ENCODE measurements around the gene CGNL1.

Gene CGNL1, protein sequence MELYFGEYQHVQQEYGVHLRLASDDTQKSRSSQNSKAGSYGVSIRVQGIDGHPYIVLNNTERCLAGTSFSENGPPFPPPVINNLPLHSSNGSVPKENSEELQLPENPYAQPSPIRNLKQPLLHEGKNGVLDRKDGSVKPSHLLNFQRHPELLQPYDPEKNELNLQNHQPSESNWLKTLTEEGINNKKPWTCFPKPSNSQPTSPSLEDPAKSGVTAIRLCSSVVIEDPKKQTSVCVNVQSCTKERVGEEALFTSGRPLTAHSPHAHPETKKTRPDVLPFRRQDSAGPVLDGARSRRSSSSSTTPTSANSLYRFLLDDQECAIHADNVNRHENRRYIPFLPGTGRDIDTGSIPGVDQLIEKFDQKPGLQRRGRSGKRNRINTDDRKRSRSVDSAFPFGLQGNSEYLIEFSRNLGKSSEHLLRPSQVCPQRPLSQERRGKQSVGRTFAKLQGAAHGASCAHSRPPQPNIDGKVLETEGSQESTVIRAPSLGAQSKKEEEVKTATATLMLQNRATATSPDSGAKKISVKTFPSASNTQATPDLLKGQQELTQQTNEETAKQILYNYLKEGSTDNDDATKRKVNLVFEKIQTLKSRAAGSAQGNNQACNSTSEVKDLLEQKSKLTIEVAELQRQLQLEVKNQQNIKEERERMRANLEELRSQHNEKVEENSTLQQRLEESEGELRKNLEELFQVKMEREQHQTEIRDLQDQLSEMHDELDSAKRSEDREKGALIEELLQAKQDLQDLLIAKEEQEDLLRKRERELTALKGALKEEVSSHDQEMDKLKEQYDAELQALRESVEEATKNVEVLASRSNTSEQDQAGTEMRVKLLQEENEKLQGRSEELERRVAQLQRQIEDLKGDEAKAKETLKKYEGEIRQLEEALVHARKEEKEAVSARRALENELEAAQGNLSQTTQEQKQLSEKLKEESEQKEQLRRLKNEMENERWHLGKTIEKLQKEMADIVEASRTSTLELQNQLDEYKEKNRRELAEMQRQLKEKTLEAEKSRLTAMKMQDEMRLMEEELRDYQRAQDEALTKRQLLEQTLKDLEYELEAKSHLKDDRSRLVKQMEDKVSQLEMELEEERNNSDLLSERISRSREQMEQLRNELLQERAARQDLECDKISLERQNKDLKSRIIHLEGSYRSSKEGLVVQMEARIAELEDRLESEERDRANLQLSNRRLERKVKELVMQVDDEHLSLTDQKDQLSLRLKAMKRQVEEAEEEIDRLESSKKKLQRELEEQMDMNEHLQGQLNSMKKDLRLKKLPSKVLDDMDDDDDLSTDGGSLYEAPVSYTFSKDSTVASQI

DNA sequence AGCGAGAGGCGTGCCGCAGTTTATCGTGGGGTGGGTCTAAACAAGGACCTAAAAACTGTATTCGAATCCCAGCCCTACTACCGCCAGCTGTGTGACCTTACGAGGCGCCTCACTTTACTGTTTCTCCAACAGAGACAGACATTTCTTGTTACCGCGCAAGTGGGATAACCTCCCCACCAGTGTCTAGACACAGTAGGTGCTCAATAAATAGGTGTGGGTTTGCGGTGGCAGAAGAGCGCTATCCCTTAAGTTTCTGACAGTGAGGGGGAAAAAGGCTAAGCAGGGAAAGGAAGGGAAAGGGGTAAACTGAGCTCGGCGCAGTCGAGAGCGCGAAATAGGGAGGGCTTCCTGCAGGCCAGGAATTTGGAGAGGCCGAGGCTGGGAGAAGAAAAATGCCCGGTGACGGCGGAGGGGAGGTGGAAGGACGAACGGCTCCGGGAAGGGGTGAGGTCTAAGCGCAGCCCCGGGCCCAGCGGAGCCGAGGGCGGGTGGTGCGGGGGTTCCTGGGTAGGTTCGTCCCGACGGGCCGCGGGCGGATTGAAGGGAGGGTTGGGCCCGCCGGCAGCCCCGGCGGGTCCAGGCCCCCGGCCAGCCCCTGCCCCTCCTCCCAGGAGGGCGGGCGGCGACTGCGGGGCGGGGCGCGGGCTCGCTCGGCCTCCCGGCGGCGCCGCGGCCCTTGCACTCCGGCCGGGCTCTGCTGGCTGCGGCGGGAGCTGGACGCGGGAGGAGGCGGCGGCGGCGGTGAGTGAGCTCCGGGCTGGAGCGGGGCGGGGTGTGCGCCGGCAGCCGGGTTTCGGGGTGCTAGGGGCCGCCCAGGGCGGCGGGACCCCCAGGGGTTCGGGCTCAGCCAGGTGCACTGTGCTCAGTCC lies at the start of gene CGNL1:
CGNL1 (plus strand) TSS at position 679 of the 869 bp plus-strand sequence. CDS start 61,495 bp downstream, outside the sequence.
- no peak for DNase-seq

DNA sequence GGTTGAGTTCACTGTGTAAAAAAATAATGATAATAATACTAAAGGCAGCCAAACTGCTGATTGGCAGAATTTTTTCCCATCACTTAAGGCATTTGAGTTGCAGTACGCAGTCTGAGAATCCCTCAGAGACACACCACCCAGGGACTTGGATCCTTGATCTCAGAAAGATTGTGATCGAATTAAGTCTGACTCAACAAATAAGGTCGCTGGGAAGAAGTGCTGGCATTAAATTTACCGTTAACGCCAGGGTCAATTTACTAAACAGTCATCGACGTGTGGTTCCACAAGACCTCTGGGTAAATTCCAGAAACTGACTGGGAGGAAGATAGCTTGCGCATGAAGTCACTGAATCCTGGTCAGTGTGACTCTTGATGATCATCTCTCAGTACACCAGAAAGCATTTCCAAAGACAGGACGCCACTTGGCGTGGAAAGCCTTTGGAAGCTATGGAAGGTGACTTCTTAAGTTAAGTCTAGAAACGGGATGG lies 48.3 kb upstream of the CGNL1 start:
- no peak for DNase-seq

DNA sequence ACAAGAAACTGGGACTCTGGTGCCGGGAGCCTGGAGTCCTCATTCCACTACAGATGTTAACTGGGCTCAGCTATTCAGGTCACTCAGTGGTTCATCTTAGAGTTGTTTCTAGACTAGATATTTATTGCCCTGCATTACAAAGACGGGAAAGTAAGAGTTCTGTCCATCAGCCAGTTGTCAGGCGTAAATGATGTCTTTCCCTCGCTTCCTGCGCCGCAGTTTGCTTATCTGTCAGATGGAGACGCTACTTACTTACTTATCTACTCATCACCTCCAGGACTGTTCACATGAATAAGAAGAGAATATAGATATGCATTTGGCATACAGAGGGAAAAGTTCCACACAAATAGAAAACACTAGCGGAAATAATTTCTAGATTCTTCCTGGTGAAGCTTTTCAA lies 47.8 kb upstream of the CGNL1 start:
- DNase-seq = no peak

DNA sequence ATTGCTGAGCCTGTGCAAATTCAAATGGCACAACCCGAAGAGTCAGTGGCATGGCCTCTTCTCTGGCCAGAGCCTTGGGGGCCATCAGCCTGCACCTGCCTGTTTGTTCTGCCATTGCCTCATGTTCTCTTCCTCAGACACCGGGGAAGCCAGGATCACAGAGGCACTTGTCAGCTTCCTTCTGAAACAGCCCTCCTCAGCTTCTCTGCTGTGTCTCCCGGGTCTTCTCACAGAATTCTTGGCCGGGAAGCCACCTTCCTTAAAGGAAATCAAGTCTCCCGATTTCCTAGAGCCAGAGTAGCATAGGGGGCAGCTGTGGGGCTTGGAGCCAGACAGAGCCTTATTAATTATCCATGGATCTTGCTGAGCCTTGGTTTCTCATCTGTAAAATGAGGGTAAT lies 47.4 kb upstream of the CGNL1 start:
- DNase-seq = no peak

DNA sequence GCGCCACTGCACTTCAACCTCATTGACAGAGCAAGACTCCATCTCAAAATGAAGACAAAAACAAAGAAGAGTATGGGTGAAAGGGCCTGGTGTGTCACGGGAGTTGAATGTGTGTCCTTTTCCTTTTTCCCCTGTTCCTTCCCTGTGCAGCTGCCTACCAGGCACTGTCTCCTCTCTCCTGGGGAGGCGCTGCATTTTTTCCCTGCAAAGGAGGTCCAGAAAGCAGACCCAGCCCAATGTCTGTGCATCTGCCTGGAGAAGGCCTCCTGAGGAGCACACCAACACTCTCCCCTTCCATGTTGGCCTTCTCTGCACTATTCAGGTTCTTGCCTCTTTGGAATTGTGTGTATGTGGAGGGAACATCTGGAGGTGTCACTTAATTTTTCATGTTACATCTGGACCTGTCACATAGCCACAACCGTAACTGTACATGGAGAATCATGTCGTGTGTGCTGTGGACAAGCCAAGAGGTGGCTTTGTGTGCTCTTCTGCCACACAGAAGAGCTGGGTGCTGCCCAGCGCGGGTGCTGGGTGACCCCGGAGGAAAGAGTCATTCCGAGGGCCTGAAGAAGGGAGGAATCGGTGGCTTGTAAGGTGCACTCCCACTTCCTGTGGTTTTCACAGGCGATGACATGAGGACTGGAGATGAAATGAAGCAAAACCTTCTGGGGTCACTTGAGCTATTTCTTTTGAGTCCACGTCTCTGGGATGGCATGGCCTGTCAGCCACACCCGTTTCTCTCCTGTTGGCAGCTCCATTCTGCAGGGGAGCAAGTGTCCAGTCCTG lies 46.5 kb upstream of the CGNL1 start:
- DNase-seq = no peak

DNA sequence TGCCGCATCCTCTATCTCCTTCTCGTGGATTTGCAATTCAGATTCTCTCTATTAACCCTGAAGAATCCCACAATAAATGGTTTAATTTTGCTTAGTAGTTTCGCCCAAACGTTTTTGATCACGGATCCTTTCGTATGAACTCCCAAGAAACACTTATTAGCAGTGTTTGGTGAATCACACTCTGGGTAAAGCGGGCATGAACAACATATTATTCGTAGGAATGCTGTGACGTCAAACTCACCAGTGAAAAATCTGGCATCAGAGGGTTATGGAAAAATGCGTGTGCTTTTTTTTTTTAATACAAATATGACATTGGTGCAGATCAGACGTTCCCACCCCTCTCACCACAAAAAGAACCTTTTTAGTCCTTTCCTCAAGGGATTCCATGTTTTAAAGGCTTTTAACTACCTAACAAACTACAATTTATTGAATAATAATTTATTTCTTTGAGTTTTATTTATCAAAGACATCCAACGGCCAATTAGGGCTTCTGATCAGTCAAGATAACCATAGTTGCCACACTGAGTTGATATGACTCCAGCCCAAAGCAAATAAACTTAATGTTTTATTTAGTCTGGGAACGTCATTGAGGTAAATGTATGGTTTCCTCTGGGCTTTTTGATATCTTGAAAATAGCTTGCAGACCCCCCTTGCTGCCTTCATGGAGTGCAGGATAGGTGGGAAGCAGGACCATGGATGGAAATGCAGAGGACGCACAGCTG lies 45.5 kb upstream of the CGNL1 start:
- no peak for DNase-seq

DNA sequence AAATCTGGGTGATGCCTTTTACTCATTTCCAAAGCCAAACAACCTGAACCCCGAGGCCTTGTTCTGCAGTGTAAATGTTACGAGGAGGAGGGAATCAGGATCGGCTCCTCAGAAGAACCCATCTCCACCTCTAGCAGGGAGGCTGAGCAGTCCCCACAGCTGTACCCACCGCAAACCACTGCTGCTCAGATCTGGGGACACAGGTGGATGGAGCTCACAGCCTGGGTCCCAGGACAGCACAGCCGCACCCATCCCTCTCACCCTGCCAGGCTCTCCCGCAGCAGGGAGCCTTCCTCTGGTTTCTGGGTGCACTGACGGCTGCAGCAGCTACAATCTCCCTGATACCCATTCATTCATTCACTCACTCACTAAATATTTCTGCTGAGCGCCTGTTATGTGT lies 44.0 kb upstream of the CGNL1 start:
- no peak for DNase-seq

DNA sequence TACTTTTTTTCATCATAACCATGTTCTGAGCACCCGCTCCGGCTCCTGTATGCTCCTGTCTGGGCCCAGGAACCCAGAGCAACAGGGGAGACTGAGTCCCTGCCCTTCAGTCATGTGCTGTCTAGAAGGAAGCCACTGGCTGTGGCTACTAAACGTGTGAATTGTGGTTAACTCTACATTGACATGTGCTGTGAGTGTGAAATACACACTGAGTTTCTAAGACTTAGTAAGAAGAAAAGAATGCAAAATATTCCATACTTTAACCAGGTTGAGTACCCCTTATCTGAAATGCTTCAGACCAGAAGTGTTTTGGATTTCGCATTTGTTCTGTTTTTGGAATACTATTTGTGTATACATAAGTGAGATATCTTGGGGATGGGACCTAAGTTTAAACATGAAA lies 42.8 kb upstream of the CGNL1 start:
- no peak for DNase-seq

DNA sequence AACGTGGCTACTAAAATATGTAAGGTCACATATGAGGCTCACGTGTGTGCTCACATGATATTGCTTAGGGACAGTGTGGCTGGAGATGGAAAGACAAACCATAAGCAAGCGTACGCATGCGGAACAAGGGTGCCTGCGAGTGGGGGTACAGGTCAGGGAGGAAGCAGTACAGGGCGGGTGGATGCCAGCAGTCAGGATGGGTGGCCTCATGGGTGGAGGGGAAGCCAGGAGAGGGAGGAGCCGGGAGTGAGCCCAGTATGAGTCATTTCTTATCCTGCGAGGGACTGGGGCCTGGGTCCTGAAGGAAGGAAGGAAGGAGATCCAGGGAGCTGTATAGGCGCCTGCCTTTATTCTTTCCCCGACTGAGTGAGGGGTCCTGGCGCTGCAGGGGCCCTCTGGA lies 42.0 kb upstream of the CGNL1 start:
- no peak for DNase-seq

DNA sequence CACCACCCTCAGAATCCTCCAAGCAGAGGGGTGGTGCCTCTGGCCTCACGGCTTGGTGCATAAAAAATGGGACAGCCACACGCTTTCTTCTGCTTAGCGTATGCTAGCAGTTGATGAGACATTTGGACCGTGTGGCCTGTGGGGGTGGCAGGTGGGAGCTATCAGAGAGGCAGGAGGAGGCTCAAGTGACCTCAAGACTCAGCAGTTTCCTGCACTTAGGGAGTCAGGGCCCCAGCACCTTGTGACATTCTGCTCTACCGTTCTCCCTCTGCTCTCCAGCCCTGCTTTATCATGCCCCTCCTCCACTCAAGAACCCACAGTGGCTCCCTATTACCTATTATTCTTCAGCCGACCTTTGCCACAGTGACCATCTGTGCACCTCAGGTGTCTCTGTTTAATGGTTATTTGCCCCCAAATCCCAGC lies 41.0 kb upstream of the CGNL1 start:
- no peak for DNase-seq

DNA sequence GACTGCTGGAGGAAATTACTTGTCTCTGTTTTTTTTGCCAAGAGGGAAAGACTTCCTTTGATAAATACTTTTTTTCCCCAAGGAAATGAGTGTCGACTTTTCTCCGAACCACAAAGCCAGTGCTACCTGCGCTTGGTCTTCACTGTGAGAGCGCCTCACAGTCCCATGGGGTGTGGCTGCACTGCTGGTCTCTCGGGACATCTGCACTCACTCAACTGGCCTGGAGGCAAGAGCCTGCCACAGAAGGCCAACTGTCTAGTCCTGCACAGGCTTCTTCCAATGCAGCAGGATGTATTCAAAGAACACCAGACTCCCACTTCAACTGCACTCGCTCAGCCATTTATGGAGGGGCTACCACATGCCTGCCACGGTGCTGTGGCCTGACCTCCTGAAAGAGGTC lies 40.6 kb upstream of the CGNL1 start:
- DNase-seq = no peak

DNA sequence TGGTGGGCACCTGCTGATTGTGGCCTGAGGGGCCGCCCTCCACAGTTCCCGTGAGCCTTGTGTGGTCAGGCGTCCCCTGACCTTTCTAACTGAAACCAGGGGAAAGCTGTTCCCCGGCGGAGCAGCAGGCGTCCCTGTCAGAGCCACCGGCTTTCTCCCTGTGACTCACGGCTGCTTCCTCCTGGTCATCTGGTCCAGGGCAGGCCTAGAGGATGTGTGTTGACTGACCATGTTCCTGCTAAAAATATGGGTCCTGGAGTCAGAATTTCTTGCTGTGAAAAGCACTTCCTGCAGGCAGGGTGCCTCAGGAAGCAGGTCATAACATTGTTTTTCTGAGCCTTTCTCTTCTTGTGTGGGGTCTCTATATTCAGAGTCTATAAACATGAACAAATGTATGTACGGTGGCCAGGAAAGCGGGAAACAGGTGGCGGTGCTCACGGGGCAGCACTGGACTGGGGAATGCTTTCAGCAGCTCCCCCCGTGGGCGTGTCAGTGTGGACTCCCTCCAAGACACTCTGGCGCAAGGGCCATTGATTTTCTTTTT lies 38.4 kb upstream of the CGNL1 start:
- no peak for DNase-seq

DNA sequence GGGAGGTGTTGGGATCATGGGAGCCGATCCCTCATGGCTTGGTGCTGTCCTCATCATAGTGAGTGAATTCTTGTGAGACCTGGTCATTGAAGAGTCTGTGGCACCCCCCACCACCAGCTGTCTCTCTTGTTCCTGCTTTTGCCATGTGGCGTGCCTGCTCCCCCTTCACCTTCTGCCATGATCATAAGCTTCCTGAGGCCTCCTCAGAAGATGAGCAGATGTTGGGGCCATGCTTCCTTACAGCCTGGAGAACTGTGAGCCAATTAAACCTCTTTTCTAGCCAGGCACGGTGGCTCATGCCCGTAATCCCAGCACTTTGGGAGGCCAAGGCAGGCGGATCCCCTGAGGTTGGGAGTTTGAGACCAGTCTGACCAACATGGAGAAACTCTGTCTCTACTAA lies 37.0 kb upstream of the CGNL1 start:
- DNase-seq = no peak

DNA sequence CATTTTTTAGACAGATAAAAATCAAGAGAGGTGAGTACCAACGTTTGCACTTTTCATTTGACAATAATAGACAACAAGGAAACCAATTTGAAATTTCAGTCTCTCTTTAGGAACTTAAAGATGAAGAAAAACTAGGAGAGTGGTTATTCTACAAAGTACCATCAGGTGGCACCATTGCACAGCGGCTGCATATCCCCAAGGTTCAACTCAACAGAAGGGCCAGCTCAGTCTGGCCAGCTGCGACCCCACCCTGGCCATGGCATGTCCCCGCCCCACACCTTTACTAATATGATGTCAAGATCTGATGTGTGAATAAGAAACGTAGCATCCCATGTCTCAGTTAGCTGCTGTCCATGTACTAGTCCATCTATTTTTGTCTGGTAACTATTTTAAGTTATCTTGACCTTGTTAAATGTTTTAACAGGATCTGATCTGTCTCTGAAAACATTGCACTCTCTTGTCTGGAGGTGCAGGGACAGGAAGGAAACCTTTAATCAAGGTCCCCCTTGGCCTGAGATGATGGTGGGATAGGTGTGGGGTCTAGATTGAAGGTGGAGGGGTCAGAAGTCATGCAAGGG lies 35.5 kb upstream of the CGNL1 start:
- no peak for DNase-seq

DNA sequence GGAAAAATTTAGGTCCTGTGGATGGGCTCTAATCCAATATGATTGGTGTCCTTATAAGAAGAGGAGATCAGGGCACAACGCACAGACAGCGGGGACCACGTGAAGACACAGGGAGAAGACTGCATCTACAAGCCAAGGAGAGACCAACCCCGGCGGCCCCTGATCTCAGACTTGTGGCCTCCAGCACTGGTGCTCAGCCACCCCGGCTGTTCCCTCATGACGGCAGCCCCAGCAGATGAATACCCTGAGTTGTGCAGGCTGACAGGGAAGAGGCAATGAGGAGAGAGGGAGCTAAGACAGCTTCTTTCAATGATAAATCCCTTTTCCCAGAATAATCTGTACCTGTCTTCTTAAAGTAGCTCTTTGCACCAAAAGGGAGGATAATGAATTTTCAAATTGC lies 33.3 kb upstream of the CGNL1 start:
- no peak for DNase-seq

DNA sequence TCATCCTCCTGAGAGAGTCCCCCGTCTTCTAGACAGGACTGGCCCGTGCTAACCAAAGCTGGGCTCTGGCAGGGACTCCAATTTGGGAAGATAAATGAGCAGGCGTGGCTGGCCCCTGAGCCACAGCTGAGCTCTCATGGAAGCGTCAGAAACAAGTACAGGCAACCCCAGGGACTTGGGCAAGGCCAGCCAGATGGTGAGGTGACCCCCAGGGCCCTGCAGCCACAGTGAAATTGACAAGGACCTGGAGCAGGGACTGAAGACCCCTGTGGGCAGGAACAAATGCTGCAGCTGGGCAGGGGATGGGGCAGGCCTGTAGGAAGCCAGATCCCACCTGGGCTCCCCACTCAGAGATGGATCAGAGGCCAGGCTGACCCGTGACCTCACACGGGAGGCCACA lies 32.8 kb upstream of the CGNL1 start:
- no peak for DNase-seq

DNA sequence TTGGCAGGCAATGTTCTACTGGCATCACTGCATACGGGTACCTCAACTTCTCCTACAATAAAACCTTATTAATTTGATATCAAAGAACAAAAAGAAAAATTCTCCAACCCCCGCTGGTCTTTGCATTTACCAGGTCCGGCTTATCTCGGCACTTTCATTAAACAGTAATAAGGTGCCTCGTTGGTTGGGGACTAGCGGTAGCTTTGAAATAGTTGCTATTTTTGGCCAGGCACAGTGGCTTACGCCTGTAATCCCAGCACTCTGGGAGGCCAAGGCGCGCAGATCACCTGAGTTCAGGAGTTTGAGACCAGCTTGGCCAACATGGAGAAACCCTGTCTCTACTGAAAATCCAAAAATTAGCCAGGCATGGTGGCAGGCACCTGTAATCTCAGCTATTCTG lies 32.0 kb upstream of the CGNL1 start:
- DNase-seq = no peak

DNA sequence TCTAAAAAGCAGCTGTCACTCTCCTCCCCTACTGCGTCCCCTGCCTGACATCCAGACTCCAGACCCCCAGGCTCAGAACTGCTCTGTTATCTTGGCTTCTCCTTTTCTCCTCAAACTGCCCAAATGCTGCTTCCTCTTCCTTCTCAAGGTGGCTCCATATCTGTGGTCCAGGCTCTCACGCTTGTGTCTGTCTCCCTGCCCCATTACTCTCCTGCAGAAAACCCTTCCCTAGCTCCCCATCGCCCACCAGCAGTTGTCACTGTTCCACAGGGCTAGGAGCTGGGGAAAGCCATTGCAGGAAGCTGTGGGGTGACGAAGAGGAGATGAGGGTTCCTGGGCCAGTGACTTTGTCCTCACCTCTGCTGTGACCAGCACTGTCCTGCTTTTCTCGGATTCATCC lies 30.7 kb upstream of the CGNL1 start:
- DNase-seq = no peak

DNA sequence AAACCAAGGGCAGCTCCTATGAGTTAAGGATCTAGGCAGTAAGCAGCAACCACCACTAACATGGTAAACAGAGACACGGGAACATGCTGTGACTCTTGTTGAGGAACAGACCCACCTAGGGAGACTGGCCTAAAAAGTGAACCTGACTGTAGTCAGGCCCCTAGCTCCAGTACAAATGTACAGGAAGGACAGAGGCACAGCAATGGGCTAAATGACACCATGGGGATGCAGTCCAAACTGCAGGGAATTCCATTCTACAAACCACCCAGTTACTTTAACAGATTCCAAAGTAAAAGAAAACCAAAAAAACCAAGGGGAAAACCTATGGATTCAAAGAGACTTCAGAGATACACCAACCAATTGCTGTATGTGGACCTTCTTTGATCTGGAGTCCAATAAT lies 28.2 kb upstream of the CGNL1 start:
- DNase-seq = no peak

Measured in NCI-H187 treated with DMSO at 0.1 percent for 48 hours (cell line).